Neural progenitor cell (in vitro differentiated cells): ENCODE data around the gene PAX6. TPM values are rescaled to one million over a fixed set of nuclear protein-coding genes. Genes with fewer than 3 reads are reported as not detected.
A peak's percentile ranks its signal among the peaks of the same experiment; 100 is the strongest.

Source experiments
- DNase-seq: peaks from one replicate; pipeline ENCODE4 v3.0.0-alpha.2; 2016; ENCODE audit warnings: low spot score
- H2AFZ ChIP-seq: fragments of 200-600 bp; sonication (generic); replicated peaks from 2 replicates; pipeline ENCODE4 v1.6.1; 2016; ENCODE audit warnings: antibody characterized with exemption
- H3F3A ChIP-seq: fragments of 200-600 bp; sonication (generic); 2 replicates; pipeline ENCODE4 v1.6.1; 2016; ENCODE audit warnings: antibody characterized with exemption, low read depth
- H3K27ac ChIP-seq: fragments of 200-600 bp; sonication (generic); 2 replicates; pipeline ENCODE4 v1.5.1; 2016; ENCODE audit warnings: mild to moderate bottlenecking
- H3K27me3 ChIP-seq: fragments of 200-600 bp; sonication (generic); 2 replicates; pipeline ENCODE4 v1.6.1; 2016; ENCODE audit warnings: mild to moderate bottlenecking, moderate library complexity
- H3K36me3 ChIP-seq: fragments of 200-600 bp; sonication (generic); 2 replicates; pipeline ENCODE4 v1.5.1; 2016
- H3K4me1 ChIP-seq: fragments of 200-600 bp; sonication (generic); 2 replicates; pipeline ENCODE4 v1.6.1; 2016; ENCODE audit warnings: mixed run types
- H3K4me2 ChIP-seq: fragments of 200-600 bp; sonication (generic); 2 replicates; pipeline ENCODE4 v1.6.1; 2016
- H3K4me3 ChIP-seq: fragments of 200-600 bp; sonication (generic); 2 replicates; pipeline ENCODE4 v1.5.1; 2016
- H3K79me2 ChIP-seq: fragments of 200-600 bp; sonication (generic); 2 replicates; pipeline ENCODE4 v1.6.1; 2016; ENCODE audit warnings: low read depth
- H3K9ac ChIP-seq: fragments of 200-600 bp; sonication (generic); 2 replicates; pipeline ENCODE4 v1.6.1; 2016
- H3K9me3 ChIP-seq: fragments of 200-600 bp; sonication (generic); 2 replicates; pipeline ENCODE4 v1.5.1; 2016; ENCODE audit warnings: low read depth
- H4K20me1 ChIP-seq: fragments of 200-600 bp; sonication (generic); 2 replicates; pipeline ENCODE4 v1.6.1; 2016; ENCODE audit warnings: low read depth
- H3K27ac Mint-ChIP-seq: 3 replicates; pipeline ENCODE4 v1.8.0; 2021; ENCODE audit warnings: mixed read lengths
- H3K27me3 Mint-ChIP-seq: 2 replicates; pipeline ENCODE4 v1.8.0; 2022; ENCODE audit warnings: low read depth, mild to moderate bottlenecking, inconsistent platforms, moderate library complexity, mixed read lengths; ENCODE audit not compliant: insufficient read depth
- H3K36me3 Mint-ChIP-seq: 3 replicates; pipeline ENCODE4 v1.8.0; 2021; ENCODE audit warnings: mixed read lengths
- H3K4me1 Mint-ChIP-seq: 3 replicates; pipeline ENCODE4 v1.8.0; 2021; ENCODE audit warnings: mixed read lengths
- H3K4me3 Mint-ChIP-seq: 3 replicates; pipeline ENCODE4 v1.8.0; 2021; ENCODE audit warnings: mild to moderate bottlenecking, moderate library complexity, mixed read lengths
- H3K9me3 Mint-ChIP-seq: 3 replicates; pipeline ENCODE4 v1.8.0; 2020; ENCODE audit warnings: mixed read lengths
- EZH2 ChIP-seq: fragments of 200-600 bp; sonication (generic); IDR thresholded peaks from 2 replicates; pipeline ENCODE4 v1.6.1; 2017; ENCODE audit warnings: antibody characterized with exemption, mild to moderate bottlenecking, moderate library complexity
- EZH2phosphoT487 ChIP-seq: fragments of 200-600 bp; sonication (generic); IDR thresholded peaks from 2 replicates; pipeline ENCODE4 v1.6.1; 2017; ENCODE audit warnings: antibody characterized with exemption
- total RNA-seq: library from RNA; depleted of rRNA; stranded (reverse); fragments of >200 nt; gene quantifications from 2 replicates; pipeline ENCODE4 v1.2.3, GENCODE V29; 2015; ENCODE audit warnings: low replicate concordance
- TF ChIP-seq, protein P1 (sequence below): fragments of 200-600 bp; sonication (generic); IDR thresholded peaks from 2 replicates; pipeline ENCODE4 v1.5.1; 2017; ENCODE audit warnings: antibody characterized with exemption, mild to moderate bottlenecking

PAX6 gene
- 190 and 215 TPM in 2 replicates for total RNA-seq

DNA sequence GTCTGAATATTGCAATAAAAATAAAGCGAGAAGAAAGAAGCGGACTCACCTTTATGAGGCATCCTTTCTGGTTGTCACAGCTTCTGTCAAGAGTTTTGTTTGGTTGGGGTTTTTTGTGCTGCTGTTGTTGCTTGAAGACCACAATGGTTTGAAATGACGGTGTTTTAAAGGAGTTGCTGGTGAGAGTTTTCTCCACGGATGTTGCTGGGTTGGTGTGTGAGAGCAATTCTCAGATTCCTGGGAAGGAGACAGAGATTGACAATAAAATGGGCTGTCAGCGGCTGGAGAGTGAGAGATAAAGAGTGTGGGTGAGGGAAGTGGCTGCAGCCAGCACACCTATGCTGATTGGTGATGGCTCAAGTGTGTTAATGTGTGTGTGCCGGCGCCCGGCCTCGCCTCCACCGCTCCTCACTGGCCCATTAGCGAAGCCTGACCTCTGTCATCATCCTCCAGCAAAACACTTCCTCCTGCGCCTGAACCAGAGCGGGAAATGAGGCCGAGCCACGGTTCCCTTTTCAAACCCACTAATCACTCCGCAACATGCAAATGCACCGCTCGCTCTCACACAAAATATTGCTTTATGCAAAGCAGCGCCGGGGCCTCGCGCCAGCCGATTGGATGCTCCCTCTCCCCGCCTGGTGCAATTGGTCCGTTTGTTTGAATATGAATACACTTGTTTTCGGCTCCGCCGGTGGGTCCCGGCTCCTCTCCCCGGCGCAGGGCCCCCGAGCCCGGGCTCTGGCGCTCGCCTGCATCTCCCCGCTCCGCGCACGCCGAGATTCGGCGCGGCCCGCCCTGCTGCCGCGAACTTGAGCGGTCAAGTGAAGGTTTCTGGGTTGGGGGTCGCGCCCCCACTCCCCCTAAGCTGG, at the start of gene PAX6:
Gene PAX6 (minus strand): TSS at position 544 of the 869 bp plus-strand sequence. CDS start 4,911 bp downstream, outside the sequence.
- no peak within 1 kb of the TSS for H2AFZ ChIP-seq

DNA sequence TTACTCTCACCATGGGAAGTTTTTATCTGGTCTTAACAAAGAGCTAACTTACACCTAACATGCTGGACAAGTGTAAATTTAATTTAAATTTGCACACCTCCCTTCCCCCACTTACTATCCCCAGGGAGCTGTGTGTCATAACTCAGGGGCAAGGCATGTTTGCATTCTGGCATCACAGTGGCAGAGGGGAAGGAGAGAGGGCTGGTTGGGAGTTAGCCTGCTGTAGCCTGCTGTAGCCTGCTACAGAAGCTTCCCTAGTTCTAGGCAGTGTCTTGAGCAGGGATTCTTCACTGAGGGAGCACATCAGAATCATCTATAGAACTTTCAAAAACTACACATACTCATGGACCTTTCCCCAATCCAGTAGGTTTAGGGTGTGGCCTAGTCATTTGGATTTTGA, 49.3 kb upstream of the PAX6 start:
- H3K4me3 ChIP-seq, result no peak overlapping the region
- no peak overlapping the region for H2AFZ ChIP-seq
- no peaks in the 10 kb centered on the region for H3K9me3 ChIP-seq
- H3K79me2 ChIP-seq, result no peaks in the 10 kb centered on the region
- Mint-ChIP-seq H3K27me3 (no peaks in the 10 kb centered on the region), H3K27ac (no peak overlapping the region), H3K9me3 (peaks cover 6% of the 10 kb centered on the region), H3K4me3 (no peak overlapping the region), H3K4me1 (no peaks in the 10 kb centered on the region), H3K36me3 (peaks cover 2% of the 10 kb centered on the region)
- TF ChIP-seq EZH2phosphoT487, result no peak
- TF ChIP-seq EZH2, result no peak
- TF ChIP-seq, protein P1, sequence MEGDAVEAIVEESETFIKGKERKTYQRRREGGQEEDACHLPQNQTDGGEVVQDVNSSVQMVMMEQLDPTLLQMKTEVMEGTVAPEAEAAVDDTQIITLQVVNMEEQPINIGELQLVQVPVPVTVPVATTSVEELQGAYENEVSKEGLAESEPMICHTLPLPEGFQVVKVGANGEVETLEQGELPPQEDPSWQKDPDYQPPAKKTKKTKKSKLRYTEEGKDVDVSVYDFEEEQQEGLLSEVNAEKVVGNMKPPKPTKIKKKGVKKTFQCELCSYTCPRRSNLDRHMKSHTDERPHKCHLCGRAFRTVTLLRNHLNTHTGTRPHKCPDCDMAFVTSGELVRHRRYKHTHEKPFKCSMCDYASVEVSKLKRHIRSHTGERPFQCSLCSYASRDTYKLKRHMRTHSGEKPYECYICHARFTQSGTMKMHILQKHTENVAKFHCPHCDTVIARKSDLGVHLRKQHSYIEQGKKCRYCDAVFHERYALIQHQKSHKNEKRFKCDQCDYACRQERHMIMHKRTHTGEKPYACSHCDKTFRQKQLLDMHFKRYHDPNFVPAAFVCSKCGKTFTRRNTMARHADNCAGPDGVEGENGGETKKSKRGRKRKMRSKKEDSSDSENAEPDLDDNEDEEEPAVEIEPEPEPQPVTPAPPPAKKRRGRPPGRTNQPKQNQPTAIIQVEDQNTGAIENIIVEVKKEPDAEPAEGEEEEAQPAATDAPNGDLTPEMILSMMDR, result no peak
- no peak overlapping the region for H3K27ac ChIP-seq
- DNase-seq, result no peak
- no peaks in the 10 kb centered on the region for H3K27me3 ChIP-seq
- H4K20me1 ChIP-seq, result no peaks in the 10 kb centered on the region
- H3K4me1 ChIP-seq, result no peaks in the 10 kb centered on the region
- H3K36me3 ChIP-seq, result no peaks in the 10 kb centered on the region
- H3K4me2 ChIP-seq, result no peak overlapping the region
- H3F3A ChIP-seq, result no peaks in the 10 kb centered on the region
- H3K9ac ChIP-seq, result no peak overlapping the region

More for the DNA sequence above, at the start of gene PAX6:
- Mint-ChIP-seq H3K36me3 (peaks cover 39% of the 10 kb centered on the region), H3K9me3 (peaks cover 7% of the 10 kb centered on the region), H3K4me3 (peak within 1 kb of the TSS; percentile 97), H3K4me1 (peaks cover 51% of the 10 kb centered on the region), H3K27me3 (peaks cover 53% of the 10 kb centered on the region), H3K27ac (peak within 1 kb of the TSS; percentile 94)
- peaks cover 50% of the 10 kb centered on the region for H3K79me2 ChIP-seq
- peaks cover 38% of the 10 kb centered on the region for H3K4me1 ChIP-seq
- H3F3A ChIP-seq, result peaks cover 96% of the 10 kb centered on the region
- peak; percentile 97 for DNase-seq
- TF ChIP-seq EZH2phosphoT487 (no peak), EZH2 (no peak)
- TF ChIP-seq, protein P1, result no peak
- peaks cover 3% of the 10 kb centered on the region for H3K36me3 ChIP-seq
- peak within 1 kb of the TSS; percentile 98 for H3K4me2 ChIP-seq
- H3K27me3 ChIP-seq, result peaks cover 79% of the 10 kb centered on the region
- peak within 1 kb of the TSS; percentile 50 for H3K9ac ChIP-seq
- no peaks in the 10 kb centered on the region for H3K9me3 ChIP-seq
- H3K4me3 ChIP-seq, result peak within 1 kb of the TSS; percentile 91
- peak within 1 kb of the TSS; percentile 40 for H3K27ac ChIP-seq
- peaks cover 52% of the 10 kb centered on the region for H4K20me1 ChIP-seq

DNA sequence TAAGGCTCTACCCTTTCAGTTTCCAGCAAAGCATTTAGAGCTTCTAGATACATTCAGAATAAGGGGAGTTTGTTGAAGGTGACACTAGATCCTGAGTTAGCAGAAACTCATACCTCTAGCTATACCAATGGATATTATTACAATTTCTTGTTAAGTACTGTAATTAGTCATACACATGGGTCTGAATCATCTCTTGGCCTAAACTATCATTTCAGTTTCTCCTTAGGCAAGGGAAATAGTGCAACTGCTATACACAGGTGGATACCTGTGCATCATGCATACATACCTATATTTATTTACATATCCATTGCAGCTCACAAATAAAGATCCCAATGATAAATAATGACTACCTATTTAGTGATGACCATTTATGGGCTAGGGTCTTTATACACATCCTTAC, 45.1 kb upstream of the PAX6 start:
- Mint-ChIP-seq H3K27ac (no peak overlapping the region), H3K9me3 (no peaks in the 10 kb centered on the region), H3K27me3 (peaks cover 2% of the 10 kb centered on the region), H3K4me1 (no peaks in the 10 kb centered on the region), H3K36me3 (no peaks in the 10 kb centered on the region), H3K4me3 (no peak overlapping the region)
- no peaks in the 10 kb centered on the region for H3K36me3 ChIP-seq
- no peaks in the 10 kb centered on the region for H3K4me1 ChIP-seq
- H3F3A ChIP-seq, result no peaks in the 10 kb centered on the region
- H3K9me3 ChIP-seq, result no peaks in the 10 kb centered on the region
- no peaks in the 10 kb centered on the region for H4K20me1 ChIP-seq
- no peaks in the 10 kb centered on the region for H3K27me3 ChIP-seq
- no peak overlapping the region for H2AFZ ChIP-seq
- H3K79me2 ChIP-seq, result no peaks in the 10 kb centered on the region
- H3K9ac ChIP-seq, result no peak overlapping the region
- no peak for DNase-seq
- TF ChIP-seq EZH2 (no peak), EZH2phosphoT487 (no peak)
- TF ChIP-seq, protein P1, result no peak
- no peak overlapping the region for H3K4me3 ChIP-seq
- H3K27ac ChIP-seq, result no peak overlapping the region
- no peak overlapping the region for H3K4me2 ChIP-seq
